GM18861 (cell line): ENCODE measurements around the gene EDEM1.

ENCODE experiments used
- ATAC-seq: cut with Tn5 transposase; IDR thresholded peaks from one replicate; pipeline ENCODE4 v1.9.1; 2021; ENCODE audit not compliant: unreplicated experiment

Gene EDEM1

DNA sequence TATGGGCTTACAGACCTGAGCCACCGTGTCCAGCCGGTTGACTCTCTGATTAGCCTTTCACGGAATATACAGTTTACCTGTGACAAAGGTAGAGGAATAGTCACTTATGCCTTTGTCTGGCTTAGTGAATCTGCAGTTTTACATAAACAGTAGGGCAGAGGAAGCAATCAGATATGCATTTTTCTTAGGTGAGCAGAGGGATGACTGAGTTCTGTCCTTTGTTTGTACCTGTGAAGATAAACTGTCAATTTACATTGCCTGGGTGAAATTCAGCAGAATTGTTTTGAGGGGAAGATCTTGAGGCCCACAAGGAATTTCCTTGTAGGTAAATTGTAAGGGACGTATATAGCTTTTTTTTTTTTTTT lies 10.8 kb downstream of the EDEM1 start:
- no peak for ATAC-seq

DNA sequence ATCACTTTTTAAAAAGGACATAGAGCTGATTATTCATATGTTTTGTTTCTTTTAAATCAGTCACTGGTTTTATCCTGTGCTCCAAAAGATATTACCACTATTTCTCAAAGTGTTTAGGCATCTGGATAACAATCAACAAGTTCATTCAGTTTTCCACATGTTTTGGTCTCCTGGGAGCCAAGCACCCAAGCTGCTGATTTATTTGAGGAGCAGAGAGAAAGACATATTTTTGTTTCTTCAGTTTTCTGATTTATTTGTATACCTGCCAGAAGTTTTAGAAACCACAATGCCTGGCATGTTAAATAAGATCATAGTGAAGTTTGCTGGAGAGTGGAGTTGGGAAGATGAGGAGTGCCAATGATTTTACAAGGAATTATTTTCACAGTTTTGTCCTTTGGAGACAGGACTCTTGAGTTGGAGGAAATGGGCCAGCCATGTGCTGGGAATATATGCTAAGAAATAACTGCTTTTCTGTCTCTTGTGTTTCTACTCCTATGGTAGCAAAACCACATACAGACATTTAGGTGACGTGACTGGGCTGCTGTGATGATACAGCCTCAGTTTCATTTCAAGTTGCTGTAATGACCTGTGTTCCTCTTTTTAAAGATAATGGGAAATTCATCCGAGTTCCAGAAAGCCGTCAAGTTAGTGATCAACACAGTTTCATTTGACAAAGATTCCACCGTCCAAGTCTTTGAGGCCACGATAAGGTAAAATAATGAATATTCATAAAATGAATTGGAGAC lies 11.7 kb downstream of the EDEM1 start:
- ATAC-seq = peak; percentile 25

DNA sequence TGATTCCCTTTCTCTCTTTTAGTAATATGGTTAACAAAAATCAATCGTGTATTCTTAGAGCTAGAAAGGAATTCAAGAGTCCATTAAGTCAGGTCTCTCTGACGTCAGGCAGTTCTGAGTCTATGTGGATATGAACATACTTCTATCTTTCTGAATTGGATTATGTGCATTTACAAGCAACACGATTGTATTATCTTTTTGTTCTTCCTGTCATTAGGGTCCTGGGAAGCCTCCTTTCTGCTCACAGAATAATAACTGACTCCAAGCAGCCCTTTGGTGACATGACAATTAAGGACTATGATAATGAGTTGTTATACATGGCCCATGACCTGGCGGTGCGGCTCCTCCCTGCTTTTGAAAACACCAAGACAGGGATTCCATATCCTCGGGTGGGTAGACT lies 14.0 kb downstream of the EDEM1 start:
- no peak for ATAC-seq

DNA sequence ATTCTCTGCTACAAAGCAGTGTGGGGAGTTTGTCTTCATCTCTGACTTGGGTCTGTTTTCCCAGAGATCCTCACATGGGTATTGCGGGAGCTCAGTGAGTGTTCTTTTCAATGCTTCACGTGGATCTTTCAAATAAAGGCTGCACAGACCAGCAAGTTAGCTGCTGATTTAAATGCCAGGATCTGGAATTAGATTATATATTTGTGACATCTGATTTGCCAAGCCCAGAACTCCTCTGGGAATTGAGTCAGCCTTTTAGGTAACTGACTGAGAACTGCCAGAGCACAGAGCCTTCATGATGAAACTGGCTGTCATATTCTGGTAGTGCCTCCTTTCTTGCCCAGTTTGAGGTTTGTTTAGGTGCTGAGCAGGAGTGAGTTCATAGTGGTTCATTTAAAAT lies 14.7 kb downstream of the EDEM1 start:
- ATAC-seq = no peak

DNA sequence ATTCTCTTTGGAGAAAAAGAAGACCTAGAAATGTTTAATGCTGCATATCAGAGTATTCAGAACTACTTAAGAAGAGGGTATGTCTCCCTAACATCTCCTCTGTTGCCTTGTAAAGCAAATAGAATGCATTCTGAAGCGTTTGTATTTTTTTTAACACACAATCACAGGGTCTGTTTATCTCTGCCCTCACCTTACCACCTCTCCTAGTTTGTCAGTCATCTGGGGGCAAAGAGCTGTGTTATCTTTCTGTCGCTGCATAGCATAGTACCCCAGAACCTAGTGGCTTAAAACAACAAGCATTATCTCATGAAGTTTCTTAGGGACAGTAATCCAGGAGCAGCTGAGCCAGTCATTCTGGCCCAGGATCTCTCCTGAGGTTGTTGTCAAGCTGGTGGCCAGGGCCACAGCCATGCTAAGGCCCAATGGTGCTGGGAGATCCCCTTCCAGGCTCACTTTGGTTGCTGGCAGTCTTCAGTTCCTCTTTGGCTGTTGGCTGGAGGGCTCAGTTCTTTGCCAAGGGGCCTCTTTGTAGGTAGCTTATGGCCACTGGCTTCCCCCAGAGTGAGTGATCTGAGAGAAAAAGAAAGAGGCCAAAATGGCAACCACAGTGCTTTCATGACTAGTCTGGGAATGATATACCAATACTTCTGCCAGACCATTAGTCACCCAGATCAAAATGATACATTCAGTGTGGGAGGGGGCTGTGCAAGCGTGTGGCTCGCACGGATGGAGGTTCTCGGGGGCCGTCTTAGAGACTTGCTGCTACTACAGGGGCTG lies 17.8 kb downstream of the EDEM1 start:
- ATAC-seq = peak; percentile 98

DNA sequence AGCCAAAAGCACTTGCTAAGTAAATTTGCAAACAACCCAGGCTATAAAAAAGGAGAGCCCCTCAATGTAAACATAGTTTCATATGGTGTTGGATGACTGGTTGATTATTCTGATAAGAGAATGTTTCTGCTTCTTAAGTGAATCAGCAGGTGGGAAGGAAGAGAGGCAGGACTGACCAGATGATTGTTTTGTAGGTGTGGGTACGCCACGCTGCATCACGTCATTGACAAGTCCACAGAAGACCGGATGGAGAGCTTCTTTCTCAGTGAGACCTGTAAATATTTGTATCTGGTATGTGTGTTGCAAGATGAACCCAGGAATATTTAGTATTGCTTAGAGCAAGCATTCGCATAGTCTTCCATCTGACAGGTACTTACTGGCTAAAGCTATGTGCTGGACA lies 23.4 kb downstream of the EDEM1 start:
- ATAC-seq = no peak

DNA sequence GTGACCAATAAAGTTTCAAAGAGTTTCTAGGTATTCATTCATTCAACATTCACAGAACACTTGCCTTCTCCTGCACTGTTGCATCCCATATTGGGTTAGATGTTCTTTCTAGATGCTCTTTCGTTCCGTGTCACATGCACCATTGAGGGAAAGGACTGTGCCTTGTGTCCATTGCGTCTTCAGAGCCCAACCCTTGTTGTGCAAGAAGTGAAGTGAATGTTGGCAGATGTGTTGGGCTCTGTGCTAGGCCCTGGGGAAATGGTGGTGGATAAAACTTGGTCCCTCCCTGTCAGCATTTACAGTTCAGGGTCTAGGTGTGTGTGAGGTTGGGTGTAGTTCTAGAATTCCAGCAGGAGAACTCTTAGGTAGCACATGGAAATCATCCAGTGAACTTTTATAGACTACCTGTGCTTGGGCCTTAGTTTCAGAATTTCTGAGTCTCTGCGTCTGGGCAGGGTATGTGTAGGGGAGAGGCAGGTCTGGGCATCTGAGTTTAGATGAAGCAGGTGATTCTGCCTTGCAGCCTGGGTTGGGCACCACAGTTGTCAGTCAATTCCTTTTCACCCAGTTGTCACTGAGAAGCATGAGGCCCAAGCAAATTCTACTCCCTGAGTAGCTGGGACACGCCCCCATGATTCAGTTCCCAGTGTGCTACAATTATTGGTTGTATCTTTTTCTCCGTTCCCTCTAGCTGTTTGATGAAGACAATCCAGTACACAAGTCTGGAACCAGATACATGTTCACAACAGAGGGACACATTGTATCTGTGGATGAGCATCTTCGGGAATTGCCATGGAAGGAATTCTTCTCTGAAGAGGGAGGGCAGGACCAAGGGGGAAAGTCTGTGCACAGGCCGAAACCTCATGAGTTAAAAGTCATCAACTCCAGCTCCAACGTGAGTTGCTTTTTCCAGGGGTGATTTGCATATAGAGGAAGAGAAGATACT lies 25.4 kb downstream of the EDEM1 start:
- no peak for ATAC-seq

DNA sequence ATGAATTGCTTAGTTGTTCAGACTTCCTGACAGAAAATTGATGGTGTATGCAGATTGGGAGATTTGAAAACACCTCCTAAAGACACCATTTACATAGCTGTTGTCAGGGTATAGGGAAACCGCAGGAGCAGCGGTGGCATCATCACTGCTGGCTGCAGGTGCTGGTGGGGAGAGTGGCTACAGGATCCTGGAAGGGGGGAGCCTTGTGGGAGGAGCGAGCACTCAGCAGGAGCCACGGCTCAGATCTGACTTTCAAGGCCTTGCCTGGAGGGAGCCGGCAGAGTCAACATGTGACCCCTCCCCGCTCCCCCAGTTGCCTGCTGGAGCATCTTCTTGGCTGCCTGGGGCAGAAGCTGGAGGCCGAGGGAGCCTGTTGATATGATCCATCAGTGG lies 26.1 kb downstream of the EDEM1 start:
- no peak for ATAC-seq

DNA sequence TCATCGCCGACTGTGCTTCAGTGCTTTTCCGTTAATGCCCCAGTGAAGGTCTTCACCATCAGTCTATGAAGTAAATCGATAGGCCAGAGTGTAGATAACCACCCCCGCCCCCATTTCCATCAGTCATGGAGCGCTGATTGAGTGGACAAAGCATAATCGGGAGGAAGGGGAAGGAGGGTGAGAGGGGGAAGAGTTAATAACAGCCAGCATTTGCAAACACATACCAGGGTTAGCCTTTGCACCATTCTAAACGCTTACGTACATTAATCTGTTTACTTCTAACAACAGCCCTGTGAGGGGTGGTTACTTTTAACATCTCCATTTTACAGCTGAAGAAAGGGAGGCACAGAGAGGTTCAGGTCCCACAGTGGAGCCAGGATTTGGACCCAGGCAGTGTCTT lies 26.8 kb downstream of the EDEM1 start:
- no peak for ATAC-seq

DNA sequence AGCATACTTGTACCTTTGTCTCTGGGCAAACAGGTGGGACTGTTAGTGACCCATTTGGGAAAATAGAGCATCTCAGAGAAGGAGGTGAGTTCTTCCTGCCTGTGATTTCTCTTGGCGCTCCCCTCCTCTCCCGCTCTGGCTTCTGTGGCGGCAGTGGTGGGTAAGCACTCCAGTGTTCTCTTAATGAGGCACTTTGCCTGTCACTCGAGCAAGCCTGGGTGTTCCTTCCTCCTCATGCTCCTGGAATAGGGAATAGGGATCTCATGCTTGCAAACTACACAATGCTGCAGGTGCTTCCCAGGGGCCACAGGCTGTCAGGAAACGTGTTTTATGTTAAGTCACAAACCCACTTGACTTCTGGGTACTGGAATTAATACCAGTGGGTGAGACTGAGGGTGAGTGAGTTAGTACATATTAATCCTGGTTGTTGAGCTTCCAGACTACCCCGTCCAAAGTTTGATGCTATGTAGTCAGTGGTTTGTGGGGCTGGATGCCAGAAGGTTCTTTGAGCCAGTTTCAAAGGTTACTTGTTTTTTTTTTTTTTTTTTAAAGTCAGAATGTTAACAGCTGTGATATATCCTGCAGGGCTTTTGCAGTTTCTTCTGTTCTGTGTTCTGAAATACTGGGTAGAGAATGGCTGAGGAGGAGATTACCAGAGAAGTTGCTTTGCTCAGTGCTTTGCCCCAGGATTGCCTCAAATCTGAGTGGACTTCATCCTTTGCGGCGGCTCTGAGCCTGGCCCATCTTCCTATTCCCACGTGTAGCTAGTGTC lies 30.5 kb downstream of the EDEM1 start:
- no peak for ATAC-seq

DNA sequence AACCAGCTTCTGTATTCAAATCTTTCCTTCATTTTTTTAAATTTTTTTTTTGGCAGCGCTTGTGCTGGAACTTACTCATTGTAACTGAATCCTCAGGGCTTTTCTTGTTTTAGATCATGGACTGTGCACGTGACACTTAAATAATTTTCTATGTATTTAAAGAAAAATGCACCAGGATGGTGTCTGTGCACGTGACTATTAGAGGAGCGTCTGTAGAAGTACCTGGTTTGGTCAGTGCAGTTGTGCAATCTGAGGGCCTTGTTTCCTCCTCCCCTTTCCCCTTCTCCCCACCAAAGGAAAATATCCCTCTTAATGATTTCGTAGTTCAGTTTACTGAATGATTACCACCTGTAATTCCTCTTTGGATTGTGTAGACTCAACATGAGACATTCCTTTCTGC lies 31.3 kb downstream of the EDEM1 start:
- no peak for ATAC-seq

DNA sequence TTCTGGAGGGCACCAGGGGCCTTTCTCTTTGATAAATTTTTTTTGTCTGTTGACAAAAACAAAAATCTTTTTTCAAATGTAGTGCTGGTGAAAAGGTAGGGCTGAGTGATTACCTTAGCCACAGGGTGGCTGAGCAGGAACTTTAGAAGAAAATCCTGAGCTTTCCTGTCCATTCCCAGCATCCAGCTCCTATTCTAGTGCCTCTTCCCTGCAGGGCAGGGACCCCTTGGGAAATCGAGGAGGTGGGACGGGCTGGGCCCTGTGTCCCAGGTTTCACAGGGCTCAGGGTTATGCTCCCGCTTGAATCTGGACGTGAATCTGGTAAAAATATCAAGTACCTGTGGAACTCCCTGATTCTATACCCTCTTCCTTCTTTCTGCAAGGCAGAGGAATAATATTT lies 31.7 kb downstream of the EDEM1 start:
- ATAC-seq = no peak

DNA sequence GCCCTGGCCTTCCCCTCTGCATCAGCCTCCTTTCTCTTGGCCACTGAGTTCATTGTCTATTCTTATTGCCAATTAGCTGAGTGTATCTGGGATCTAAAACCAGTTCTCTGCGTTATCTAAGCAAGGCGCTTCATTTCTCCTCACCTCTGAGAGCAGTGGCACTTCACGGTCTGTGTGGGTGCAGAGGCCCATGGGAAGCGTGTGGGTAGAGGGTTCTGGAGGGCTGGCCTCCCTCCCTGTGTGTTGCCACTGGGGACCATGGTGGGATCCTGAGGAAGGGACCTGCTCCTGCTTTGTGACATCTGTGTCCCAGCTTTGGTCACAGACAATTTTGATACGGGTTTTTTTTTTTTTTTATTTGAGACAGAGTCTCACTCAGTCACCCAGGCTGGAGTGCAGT lies 32.7 kb downstream of the EDEM1 start:
- no peak for ATAC-seq

DNA sequence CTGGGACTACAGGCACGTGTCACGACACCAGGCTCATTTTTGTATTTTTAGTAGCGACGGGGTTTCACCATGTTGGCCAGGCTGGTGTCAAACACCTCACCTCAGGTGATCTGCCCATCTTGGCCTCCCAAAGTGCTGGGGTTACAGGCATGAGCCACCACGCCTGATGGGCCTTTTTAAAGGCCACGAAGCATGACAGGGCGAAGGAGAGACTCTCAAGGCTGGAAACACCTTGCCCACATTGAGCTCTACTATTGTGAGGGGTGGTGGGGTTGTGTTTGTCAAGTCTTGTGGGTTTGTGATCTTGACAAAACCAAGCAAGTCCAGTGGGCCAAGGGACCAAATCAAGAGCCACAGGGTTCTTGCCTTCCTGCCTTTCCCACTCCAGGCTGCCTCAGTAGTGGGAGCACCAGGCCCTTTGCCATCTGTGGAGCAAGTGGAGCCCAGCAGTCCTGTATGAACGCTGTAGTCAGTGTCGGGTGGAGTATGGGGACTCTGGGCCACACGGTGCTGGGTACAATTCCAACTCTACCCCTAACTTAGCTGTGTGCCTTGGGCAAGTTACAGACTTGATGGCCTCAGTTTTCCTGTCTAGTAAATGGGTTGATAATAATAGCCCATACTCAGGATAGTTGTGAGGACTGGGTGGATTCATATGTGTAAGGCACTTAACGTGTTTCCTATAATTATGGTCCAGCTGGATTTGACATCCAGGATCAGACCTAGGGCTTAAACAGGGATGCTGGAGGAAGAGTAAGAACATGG lies 33.3 kb downstream of the EDEM1 start:
- ATAC-seq = no peak

DNA sequence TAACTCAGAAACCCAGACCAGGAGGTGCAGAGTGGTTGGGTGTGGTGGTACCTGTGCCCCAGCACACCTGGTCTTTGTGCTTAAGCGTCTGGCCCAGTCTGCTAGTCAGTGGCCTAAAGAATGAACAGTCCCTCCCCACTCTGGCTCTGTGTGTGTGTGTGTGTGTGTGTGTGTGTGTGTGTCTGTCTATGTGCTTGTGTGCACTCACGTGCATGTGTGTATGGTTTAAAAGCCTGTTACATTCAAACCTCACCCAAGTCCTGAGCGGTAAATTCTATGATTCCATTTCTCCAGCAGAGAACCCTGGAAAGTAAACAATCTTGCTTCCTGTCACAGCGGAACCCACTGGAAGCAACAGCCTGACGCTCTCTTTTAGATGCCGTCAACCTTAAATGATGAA lies 34.2 kb downstream of the EDEM1 start:
- ATAC-seq = no peak

DNA sequence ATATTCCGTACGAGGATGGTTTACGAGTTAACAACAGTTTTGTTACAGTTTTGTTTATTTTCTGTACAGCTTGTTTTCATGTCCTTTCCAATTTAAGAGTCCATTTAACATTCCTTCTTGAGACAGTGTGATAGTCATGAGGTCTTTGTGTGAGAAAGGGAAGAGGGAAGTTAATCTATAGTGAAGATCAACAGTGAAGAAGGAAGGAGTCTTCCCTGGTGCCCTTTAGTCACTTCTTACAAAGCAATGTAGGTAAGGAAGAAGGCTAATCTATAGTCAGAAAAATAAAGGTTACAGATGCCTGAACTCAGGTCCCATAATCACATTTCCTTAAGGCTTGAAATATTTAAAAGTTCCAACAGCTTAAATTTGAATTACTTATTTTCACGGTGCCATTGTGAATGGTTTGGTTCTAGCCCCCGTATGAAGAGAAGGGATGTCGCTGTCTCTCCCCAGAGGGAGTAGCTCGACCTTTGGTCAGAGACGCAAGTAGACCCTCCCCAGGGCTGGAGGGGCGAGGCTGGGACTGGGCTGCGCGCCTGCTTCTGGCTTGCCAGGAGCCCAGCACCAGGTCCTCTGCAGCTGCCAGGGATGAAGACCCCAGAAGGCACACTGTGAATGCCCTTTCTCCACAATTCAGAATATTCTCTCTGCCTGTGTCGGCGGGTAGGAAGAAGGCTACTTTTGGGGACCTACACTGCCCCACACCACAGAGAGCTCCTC lies 34.9 kb downstream of the EDEM1 start:
- ATAC-seq = no peak

DNA sequence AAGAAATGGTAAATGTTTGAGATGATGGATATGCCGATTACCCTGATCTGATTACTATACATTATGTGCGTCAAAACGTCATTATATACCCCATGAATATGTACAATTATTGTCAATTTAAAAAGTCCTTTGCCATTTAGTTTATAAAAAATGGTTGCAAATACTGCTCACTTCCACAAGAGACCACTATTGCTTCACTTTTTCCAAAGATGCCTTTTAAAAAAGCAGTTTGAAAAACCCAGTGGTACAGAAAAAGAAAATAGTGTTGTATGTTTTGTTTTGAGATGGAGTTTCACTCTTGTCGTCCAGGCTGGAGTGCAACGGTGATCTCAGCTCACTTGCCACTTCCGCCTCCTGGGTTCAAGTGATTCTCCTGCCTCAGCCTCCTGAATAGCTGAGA lies 39.3 kb downstream of the EDEM1 start:
- peak; percentile 52 for ATAC-seq

DNA sequence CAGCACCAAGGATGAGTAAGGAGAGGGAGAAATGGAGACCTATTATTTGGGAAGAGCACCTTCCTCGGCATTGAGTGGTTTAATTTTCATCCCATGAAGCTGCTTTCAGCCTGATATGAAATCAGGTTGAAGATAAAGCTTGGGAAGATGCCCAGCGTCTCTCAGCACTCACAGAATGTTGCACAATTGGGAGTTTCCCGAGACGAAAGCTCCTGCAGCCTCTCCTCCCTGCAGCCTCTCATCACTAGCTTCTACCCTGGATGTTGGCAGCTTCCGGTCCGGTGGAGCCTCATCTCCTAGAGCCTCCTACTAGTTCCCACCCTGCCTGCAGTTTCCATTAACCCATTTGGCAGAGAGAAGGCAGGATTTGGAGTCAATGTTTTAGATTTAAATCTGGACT lies 40.3 kb downstream of the EDEM1 start:
- no peak for ATAC-seq

DNA sequence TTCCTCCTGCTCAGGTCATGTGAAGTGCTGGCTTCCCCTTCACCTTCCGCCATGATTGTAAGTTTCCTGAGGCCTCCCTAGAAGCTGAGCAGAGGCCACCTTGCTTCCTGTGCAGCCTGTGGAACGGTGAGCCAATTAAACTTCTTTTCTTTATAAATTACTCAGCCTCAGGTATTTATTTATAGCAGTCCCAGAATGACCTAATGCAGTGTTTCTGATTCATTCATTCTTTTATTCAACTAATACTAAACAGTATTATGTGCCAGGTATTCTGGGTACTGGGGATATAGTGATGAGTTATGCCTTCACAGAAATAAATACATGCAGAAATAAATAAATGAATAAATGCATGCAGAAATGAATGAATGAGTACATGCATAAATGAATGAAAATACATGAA lies 41.9 kb downstream of the EDEM1 start:
- no peak for ATAC-seq

DNA sequence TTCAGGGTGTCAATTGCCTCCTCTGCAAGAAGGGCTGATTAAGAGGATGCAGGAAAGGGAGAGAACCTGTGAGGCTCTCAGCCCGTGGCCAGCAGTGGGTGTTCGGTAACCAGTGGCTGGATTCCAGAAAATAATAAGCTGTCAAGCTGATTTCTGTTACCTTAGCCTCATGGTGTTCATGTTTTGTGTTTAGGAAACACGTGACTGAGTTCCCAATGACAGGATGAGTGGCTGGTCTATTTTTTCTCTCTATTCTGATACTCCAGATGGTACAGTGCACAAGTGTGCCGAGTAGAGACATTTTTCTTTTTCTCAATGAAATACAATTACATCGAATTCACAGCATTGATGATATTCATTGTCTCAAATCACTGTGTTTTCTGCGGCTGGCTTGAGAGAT lies 43.6 kb downstream of the EDEM1 start:
- no peak for ATAC-seq
